ENCODE measurements around the gene TFAP2E. TPM values are rescaled to one million over a fixed set of nuclear protein-coding genes. Genes with fewer than 3 reads are reported as not detected.

TFAP2E gene
- total RNA-seq, 1 donor from 2014 or later = 0.30 TPM

- intact Hi-C loops (cut with micrococcal nuclease) = no loop called here
- no peaks in the 10 kb centered on the region for H3K27me3 ChIP-seq (ENCODE audit: low read depth)
- no peak for DNase-seq
- no peaks in the 10 kb centered on the region for H3K4me1 ChIP-seq
- H3K4me3 ChIP-seq = no peak overlapping the region
- peaks cover 5% of the 10 kb centered on the region for H3K36me3 ChIP-seq
- H3K9me3 ChIP-seq (replicated peaks) = no peaks in the 10 kb centered on the region
- no peak for TF ChIP-seq CTCF (IDR thresholded peaks at IDR 0.05; ENCODE audit: borderline replicate concordance)
- H3K27ac ChIP-seq (replicated peaks) = no peak overlapping the region
These were observed 15.2 kb downstream of the TFAP2E start for GRCh38 chr1:35588197-35588910.

- Histone ChIP-seq H3K9me3 (replicated peaks) (no peaks in the 10 kb centered on the region), H3K36me3 (peaks cover 5% of the 10 kb centered on the region), H3K27ac (replicated peaks) (no peak overlapping the region), H3K4me1 (no peaks in the 10 kb centered on the region), H3K4me3 (no peak overlapping the region), H3K27me3 (ENCODE audit: low read depth) (no peaks in the 10 kb centered on the region)
- no peak for DNase-seq
- intact Hi-C loops (cut with micrococcal nuclease) = no loop called here
- TF ChIP-seq CTCF (IDR thresholded peaks at IDR 0.05; ENCODE audit: borderline replicate concordance) = no peak
These were observed 16.7 kb downstream of the TFAP2E start for GRCh38 chr1:35589516-35590427.

- no peak for DNase-seq
- Histone ChIP-seq H3K27me3 (ENCODE audit: low read depth) (no peaks in the 10 kb centered on the region), H3K4me1 (no peaks in the 10 kb centered on the region), H3K9me3 (replicated peaks) (no peaks in the 10 kb centered on the region), H3K27ac (replicated peaks) (no peak overlapping the region), H3K36me3 (peaks cover 5% of the 10 kb centered on the region), H3K4me3 (no peak overlapping the region)
- intact Hi-C loops (cut with micrococcal nuclease) = no loop called here
- TF ChIP-seq CTCF (IDR thresholded peaks at IDR 0.05; ENCODE audit: borderline replicate concordance) = no peak
These were observed 17.4 kb downstream of the TFAP2E start for GRCh38 chr1:35590476-35591040.

GRCh38 chr1:35591211-35591610 lies 18.1 kb downstream of the TFAP2E start:
- DNase-seq = no peak
- no peak for TF ChIP-seq CTCF (IDR thresholded peaks at IDR 0.05; ENCODE audit: borderline replicate concordance)
- intact Hi-C loops (cut with micrococcal nuclease) = no loop called here
- Histone ChIP-seq H3K4me1 (no peaks in the 10 kb centered on the region), H3K27me3 (ENCODE audit: low read depth) (no peaks in the 10 kb centered on the region), H3K9me3 (replicated peaks) (no peaks in the 10 kb centered on the region), H3K27ac (replicated peaks) (no peak overlapping the region), H3K36me3 (peaks cover 5% of the 10 kb centered on the region), H3K4me3 (no peak overlapping the region)

GRCh38 chr1:35592991-35593769 lies 20.1 kb downstream of the TFAP2E start:
- Histone ChIP-seq H3K27me3 (ENCODE audit: low read depth) (no peaks in the 10 kb centered on the region), H3K9me3 (replicated peaks) (no peaks in the 10 kb centered on the region), H3K4me1 (no peaks in the 10 kb centered on the region), H3K36me3 (peaks cover 5% of the 10 kb centered on the region), H3K27ac (replicated peaks) (no peak overlapping the region), H3K4me3 (no peak overlapping the region)
- no peak for DNase-seq
- no peak for TF ChIP-seq CTCF (IDR thresholded peaks at IDR 0.05; ENCODE audit: borderline replicate concordance)
- intact Hi-C loops (cut with micrococcal nuclease) = no loop called here

All from left ventricle myocardium inferior (tissue), 1 donor.